Calu3 (cell line): ENCODE results near the gene RAD51B. TPM values are rescaled to one million over a fixed set of nuclear protein-coding genes. Genes with fewer than 3 reads are reported as not detected.

Experiments
- BruUV-seq: library from RNA; stranded (reverse); fragments of 400-500 nt; replicated peaks from 2 replicates; lab custom pipeline; 2021; lab: Mats Ljungman, UMichigan
- CTCF ChIA-PET: fragments of 300-600 bp; sonication (Branson Sonifier 250); formaldehyde crosslinking; loops from one replicate; lab custom pipeline; 2022; ENCODE audit warnings: antibody characterized with exemption; lab: Charles Lee
- DNase-seq: peaks from one replicate; pipeline ENCODE4 v3.0.0; 2022
- H3K27ac Mint-ChIP-seq: one replicate; pipeline ENCODE4 v1.8.0; 2022; ENCODE audit warnings: mixed read lengths; ENCODE audit not compliant: unreplicated experiment
- H3K27me3 Mint-ChIP-seq: one replicate; pipeline ENCODE4 v1.8.0; 2022; ENCODE audit warnings: mixed read lengths; ENCODE audit not compliant: unreplicated experiment
- H3K36me3 Mint-ChIP-seq: one replicate; pipeline ENCODE4 v1.8.0; 2022; ENCODE audit warnings: mild to moderate bottlenecking, moderate library complexity, mixed read lengths; ENCODE audit not compliant: insufficient read depth, unreplicated experiment
- H3K4me1 Mint-ChIP-seq: one replicate; pipeline ENCODE4 v1.8.0; 2022; ENCODE audit warnings: mild to moderate bottlenecking, low read depth, mixed read lengths; ENCODE audit not compliant: unreplicated experiment
- H3K4me3 Mint-ChIP-seq: one replicate; pipeline ENCODE4 v1.8.0; 2022; ENCODE audit warnings: mild to moderate bottlenecking, low read depth, moderate library complexity, mixed read lengths; ENCODE audit not compliant: unreplicated experiment
- H3K9me3 Mint-ChIP-seq: one replicate; pipeline ENCODE4 v1.8.0; 2022; ENCODE audit warnings: low read depth, mixed read lengths; ENCODE audit not compliant: unreplicated experiment
- intact Hi-C: fragments of 100-400 bp; cut with micrococcal nuclease; formaldehyde crosslinking; loops from one replicate; pipeline ENCODE4 v1.10.0; 2022; ENCODE audit not compliant: unreplicated experiment
- total RNA-seq: library from RNA; stranded (reverse); gene quantifications from 2 replicates; pipeline ENCODE4 v1.2.3, GENCODE V29; 2022
- TF ChIP-seq, protein P1 (sequence below): fragments of 200-600 bp; IDR thresholded peaks from one replicate; pipeline ENCODE4 v1.8.0; 2022; ENCODE audit warnings: antibody characterized with exemption; ENCODE audit not compliant: unreplicated experiment

The RAD51B gene
- total RNA-seq, 1 experiment from 2014 or later = 24.7 TPM

DNA sequence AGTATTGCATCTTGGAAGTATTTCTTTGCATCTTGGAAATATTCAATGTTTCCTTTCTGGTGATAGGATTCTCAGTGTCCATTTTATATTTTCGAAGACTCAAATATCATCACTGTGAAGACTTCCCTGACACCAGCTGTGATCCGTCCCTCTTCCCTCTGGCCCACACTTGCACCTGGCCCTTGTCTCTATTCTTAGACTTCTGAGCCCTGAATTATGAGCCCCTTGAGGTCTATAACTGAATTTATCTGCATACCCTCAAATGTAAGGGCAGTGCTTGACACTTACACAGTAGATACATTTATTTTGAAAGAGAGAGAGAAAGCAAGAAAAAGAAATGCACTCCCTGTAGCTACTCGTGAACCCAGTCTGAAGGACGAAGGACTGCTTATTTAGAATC is 596.6 kb downstream of the RAD51B start:
- TF ChIP-seq, protein P1, sequence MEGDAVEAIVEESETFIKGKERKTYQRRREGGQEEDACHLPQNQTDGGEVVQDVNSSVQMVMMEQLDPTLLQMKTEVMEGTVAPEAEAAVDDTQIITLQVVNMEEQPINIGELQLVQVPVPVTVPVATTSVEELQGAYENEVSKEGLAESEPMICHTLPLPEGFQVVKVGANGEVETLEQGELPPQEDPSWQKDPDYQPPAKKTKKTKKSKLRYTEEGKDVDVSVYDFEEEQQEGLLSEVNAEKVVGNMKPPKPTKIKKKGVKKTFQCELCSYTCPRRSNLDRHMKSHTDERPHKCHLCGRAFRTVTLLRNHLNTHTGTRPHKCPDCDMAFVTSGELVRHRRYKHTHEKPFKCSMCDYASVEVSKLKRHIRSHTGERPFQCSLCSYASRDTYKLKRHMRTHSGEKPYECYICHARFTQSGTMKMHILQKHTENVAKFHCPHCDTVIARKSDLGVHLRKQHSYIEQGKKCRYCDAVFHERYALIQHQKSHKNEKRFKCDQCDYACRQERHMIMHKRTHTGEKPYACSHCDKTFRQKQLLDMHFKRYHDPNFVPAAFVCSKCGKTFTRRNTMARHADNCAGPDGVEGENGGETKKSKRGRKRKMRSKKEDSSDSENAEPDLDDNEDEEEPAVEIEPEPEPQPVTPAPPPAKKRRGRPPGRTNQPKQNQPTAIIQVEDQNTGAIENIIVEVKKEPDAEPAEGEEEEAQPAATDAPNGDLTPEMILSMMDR = no peak
- CTCF ChIA-PET = no interaction called here
- Mint-ChIP-seq H3K4me3 (no peak overlapping the region), H3K27me3 (no peaks in the 10 kb centered on the region), H3K36me3 (no peaks in the 10 kb centered on the region), H3K4me1 (no peaks in the 10 kb centered on the region), H3K27ac (no peak overlapping the region), H3K9me3 (no peaks in the 10 kb centered on the region)
- no peak for DNase-seq
- intact Hi-C loops = no loop called here
- BruUV-seq = no TSS peak

DNA sequence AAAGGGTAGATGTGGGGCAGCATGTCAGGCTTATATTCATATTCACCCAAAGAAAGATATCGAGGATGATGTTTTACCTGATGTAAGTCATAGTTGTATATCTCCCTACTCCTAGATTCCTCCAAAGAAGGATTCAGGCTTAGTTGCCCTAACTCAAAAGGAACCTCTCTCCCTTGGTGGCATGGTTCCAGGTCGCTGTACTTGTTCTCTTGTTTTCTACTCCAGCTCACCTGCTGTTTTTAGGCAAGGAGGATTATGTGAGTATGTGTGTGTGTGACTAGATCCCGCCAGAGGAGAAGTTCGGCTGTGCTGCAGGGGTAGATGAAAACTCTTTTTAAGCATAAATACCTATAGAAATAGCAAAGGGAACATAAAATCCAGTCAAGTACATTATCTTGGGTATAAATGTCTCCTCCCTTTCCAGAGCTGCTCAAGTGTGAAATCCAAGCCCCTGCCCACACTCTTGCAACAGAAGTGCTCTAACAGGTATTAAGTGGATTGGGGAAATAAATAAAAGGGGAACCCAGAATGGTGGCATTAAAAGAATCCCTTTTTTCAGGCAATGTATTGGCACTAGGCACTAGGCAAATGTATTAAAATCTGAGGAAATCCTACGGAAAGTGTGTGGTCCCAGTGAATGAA is 597.6 kb downstream of the RAD51B start:
- no peaks in the 10 kb centered on the region for H3K9me3 Mint-ChIP-seq
- H3K27me3 Mint-ChIP-seq = no peaks in the 10 kb centered on the region
- no peak overlapping the region for H3K27ac Mint-ChIP-seq
- TF ChIP-seq, protein P1 = no peak
- intact Hi-C loops = no loop called here
- DNase-seq = no peak
- H3K4me3 Mint-ChIP-seq = no peak overlapping the region
- CTCF ChIA-PET = no interaction called here
- no peaks in the 10 kb centered on the region for H3K36me3 Mint-ChIP-seq
- H3K4me1 Mint-ChIP-seq = no peaks in the 10 kb centered on the region
- BruUV-seq = no TSS peak

DNA sequence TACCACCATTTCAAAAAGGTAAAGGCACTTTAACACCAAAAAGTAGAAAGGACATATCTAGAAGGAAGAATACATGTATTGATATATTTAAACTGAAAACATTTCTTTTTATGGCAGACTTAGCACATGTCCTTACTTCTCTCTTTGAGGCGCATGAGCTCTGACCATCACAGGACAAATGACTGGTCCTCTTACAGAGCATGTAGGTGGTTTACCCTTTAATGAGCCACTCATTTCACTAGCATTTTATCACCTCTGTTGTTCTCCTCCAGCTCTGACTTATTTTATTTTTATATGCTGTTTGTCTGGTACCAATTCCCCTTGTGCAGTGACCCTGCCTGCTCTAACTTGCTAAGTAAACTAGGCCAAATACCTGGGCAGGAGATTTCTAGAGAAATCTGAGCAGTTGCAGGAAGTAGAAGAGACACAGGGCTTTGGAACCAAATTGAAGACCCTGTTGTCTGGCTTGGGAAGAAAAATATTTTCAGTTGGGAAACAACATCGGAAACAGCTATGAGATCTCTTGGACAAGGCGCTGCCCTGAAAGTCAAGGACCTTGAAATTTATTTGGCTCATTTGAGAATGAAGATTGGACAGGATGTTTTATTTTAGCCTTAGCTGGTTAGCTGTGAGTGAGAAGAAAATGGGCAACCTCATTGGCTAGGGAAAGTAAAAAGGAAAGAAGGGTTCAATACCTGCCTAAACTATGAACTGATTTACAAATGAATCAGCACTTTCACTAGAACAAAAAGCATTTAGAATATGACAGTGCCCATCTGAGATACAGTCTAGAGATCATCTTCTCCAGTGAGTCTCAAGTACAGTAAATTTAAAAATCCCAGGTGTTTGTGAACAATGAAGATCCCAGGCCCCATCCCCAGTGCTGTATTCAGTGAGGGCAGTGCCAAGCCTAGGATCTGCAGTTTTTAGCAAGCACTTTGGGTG is 598.9 kb downstream of the RAD51B start:
- H3K4me1 Mint-ChIP-seq = no peaks in the 10 kb centered on the region
- CTCF ChIA-PET = no interaction called here
- H3K4me3 Mint-ChIP-seq = no peak overlapping the region
- no peaks in the 10 kb centered on the region for H3K9me3 Mint-ChIP-seq
- H3K27ac Mint-ChIP-seq = no peak overlapping the region
- TF ChIP-seq, protein P1 = no peak
- intact Hi-C loops = no loop called here
- BruUV-seq = no TSS peak
- DNase-seq = no peak
- H3K36me3 Mint-ChIP-seq = no peaks in the 10 kb centered on the region
- H3K27me3 Mint-ChIP-seq = no peaks in the 10 kb centered on the region

DNA sequence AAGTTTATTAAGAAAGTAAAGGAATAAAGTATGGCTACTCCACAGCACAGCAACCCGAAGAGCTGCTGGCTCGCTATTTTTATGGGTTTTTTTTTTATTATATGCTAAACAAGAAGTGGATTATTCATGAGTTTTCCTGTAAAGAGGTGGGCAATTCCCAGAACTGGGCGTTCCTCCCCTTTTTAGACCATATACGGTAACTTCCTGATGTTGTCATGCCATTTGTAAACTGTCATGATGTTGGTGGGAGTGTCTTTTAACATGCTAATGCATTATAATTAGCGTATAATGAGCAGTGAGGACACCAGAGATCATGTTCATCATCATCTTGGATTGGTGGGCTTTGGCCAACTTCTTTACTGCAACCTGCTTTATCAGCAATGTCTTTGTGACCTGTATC is 600.8 kb downstream of the RAD51B start:
- Mint-ChIP-seq H3K27ac (no peak overlapping the region), H3K27me3 (no peaks in the 10 kb centered on the region), H3K4me1 (no peaks in the 10 kb centered on the region), H3K4me3 (no peak overlapping the region), H3K9me3 (no peaks in the 10 kb centered on the region), H3K36me3 (no peaks in the 10 kb centered on the region)
- CTCF ChIA-PET = no interaction called here
- no peak for DNase-seq
- TF ChIP-seq, protein P1 = no peak
- intact Hi-C loops = no loop called here
- no TSS peak for BruUV-seq
